H1 (cell line): ENCODE data around the gene RGS2. TPM values are rescaled to one million over a fixed set of nuclear protein-coding genes. Genes with fewer than 3 reads are reported as not detected.

Experiments used
- CEBPB ChIP-seq: IDR thresholded peaks from 2 replicates; pipeline ENCODE4 v1.6.1; 2012; ENCODE audit warnings: low read depth, low read length
- CHD7 ChIP-seq: fragments of 300-600 bp; sonication (generic); IDR thresholded peaks from 2 replicates; pipeline ENCODE4 v1.7.1; 2012; ENCODE audit warnings: low read length, moderate library complexity, mild to moderate bottlenecking, inconsistent platforms; ENCODE audit not compliant: insufficient replicate concordance
- CTCF ChIP-seq, 3 experiments: IDR thresholded peaks; 1 replicate in 2 of 3; 2 replicates in 1 of 3; pipeline versions ENCODE4 v1.5.1 to v1.6.1; 2011; ENCODE audit warnings: low read length in 3 of 3, mild to moderate bottlenecking in 3 of 3, inconsistent platforms in 2 of 3, low read depth in 1 of 3, moderate library complexity in 1 of 3; ENCODE audit not compliant: insufficient read depth in 1 of 3; ENCODE audit errors: control extremely low read depth in 1 of 3
- EP300 ChIP-seq, 2 experiments: IDR thresholded peaks; 1 replicate in 1 of 2; 2 replicates in 1 of 2; pipeline ENCODE4 v1.6.1; 2011 to 2012; ENCODE audit warnings: low read depth in 2 of 2, low read length in 2 of 2, mild to moderate bottlenecking in 2 of 2, borderline replicate concordance in 1 of 2, inconsistent platforms in 1 of 2, moderate library complexity in 1 of 2
- NRF1 ChIP-seq: IDR thresholded peaks from 2 replicates; pipeline ENCODE4 v1.6.1; 2011; ENCODE audit warnings: mild to moderate bottlenecking, low read depth, low read length, improper control_type of control experiment
- RAD21 ChIP-seq, 2 experiments: IDR thresholded peaks in 1 of 2; conservative IDR thresholded peaks in 1 of 2; 2 replicates each; pipeline ENCODE4 v1.6.1; 2011; ENCODE audit warnings: low read depth in 2 of 2, low read length in 2 of 2, improper control_type of control experiment in 1 of 2, inconsistent platforms in 1 of 2, mild to moderate bottlenecking in 1 of 2, moderate library complexity in 1 of 2
- RFX5 ChIP-seq: IDR thresholded peaks from 2 replicates; pipeline ENCODE4 v1.6.1; 2011; ENCODE audit warnings: low read depth, low read length, improper control_type of control experiment, borderline replicate concordance
- SP2 ChIP-seq: IDR thresholded peaks from 2 replicates; pipeline ENCODE4 v1.6.1; 2012; ENCODE audit warnings: mild to moderate bottlenecking, low read length, inconsistent platforms
- polyA plus RNA-seq, 7 experiments: library from polyadenylated mRNA; depleted of rRNA in 3 of 7; stranded (reverse) in 5 of 7; unstranded in 2 of 7; fragments of >200 nt in 5 of 7; fragments of 200-250 nt in 2 of 7; gene quantifications; 1 replicate in 5 of 7; 2 replicates in 1 of 7; 4 replicates in 1 of 7; pipeline versions ENCODE4 v1.2.1 to v1.2.3, GENCODE V29; 2011 to 2013; ENCODE audit warnings: missing spikeins in 2 of 7, mixed read lengths in 2 of 7
- total RNA-seq: library from RNA; stranded (reverse); fragmentation: NEBNext Ultra II Directional; extraction: Animal tissue kit (Norgen Biotek cat#: 25700); gene quantifications from 2 replicates; pipeline ENCODE4 v1.2.1, GENCODE V29; 2021

The RGS2 gene
- total and polyA plus RNA-seq, 2 of the 8 experiments (the other 6 are each of a cell fraction or from before 2014, with no cell fraction given), result 9.1 to 17.0 TPM

GRCh38 chr1:192762265-192762664 is 46.6 kb upstream of the RGS2 start (continued):
- TF ChIP-seq CHD7, result no peak
- no peak for TF ChIP-seq EP300 (IDR thresholded peaks at IDR 0.05; ENCODE audit: borderline replicate concordance in 1 of 2, low read depth in 2 of 2, low read length in 2 of 2)
- no peak for TF ChIP-seq CTCF (IDR thresholded peaks at IDR 0.05; ENCODE audit: control extremely low read depth in 1 of 3, insufficient read depth in 1 of 3, low read depth in 1 of 3, low read length in 3 of 3)
- no peak for TF ChIP-seq RAD21 (IDR thresholded peaks at IDR 0.05 in 1 of 2, conservative IDR thresholded peaks at IDR 0.05 in 1 of 2; ENCODE audit: low read depth in 2 of 2, low read length in 2 of 2)
- no peak for TF ChIP-seq RFX5
- no peak for TF ChIP-seq NRF1
- TF ChIP-seq CEBPB, result no peak
- TF ChIP-seq SP2, result no peak
